Fibroblast of pulmonary artery (primary cell): ENCODE results near the gene MED14.

Experiments used
- DNase-seq: peaks from one replicate; pipeline ENCODE4 v3.0.0-alpha.2; 2010; ENCODE audit warnings: low read depth
- H3K4me3 ChIP-seq: replicated peaks from 2 replicates; pipeline ENCODE4 v1.5.1; 2011; ENCODE audit warnings: low read depth, mild to moderate bottlenecking, control low read depth, low read length, moderate library complexity
- CTCF ChIP-seq: IDR thresholded peaks from 2 replicates; pipeline ENCODE4 v1.5.1; 2011; ENCODE audit warnings: mild to moderate bottlenecking, control low read depth, low read length, inconsistent platforms; ENCODE audit errors: missing control alignments

The MED14 gene

GRCh38 chrX:40652664-40653063, 82.7 kb downstream of the MED14 start:
- DNase-seq = no peak
- TF ChIP-seq CTCF = no peak
- H3K4me3 ChIP-seq = no peak overlapping the region

- H3K4me3 ChIP-seq = no peak overlapping the region
- peak; percentile 42 for TF ChIP-seq CTCF
- DNase-seq = peak; percentile 72
Measured at GRCh38 chrX:40651620-40652223, 83.6 kb downstream of the MED14 start.

GRCh38 chrX:40647307-40648197, 87.8 kb downstream of the MED14 start, which contains the start of gene CXorf38:
CXorf38 (minus strand) TSS chrX:40647561; CDS start chrX:40647520, 41 bp downstream.
- TF ChIP-seq CTCF = no peak
- DNase-seq = peak; percentile 89
- peak within 1 kb of the TSS; percentile 73 for H3K4me3 ChIP-seq

- H3K4me3 ChIP-seq = peak overlapping the region; percentile 73
- peak; percentile 14 for DNase-seq
- TF ChIP-seq CTCF = no peak
Measured at GRCh38 chrX:40646489-40647306, 88.6 kb downstream of the MED14 start.

GRCh38 chrX:40644821-40645358, 90.5 kb downstream of the MED14 start:
- H3K4me3 ChIP-seq = peak overlapping the region; percentile 53
- peak; percentile 61 for DNase-seq

More at GRCh38 chrX:40644821-40645358, 90.5 kb downstream of the MED14 start:
- TF ChIP-seq CTCF = no peak
